H1 (cell line): ENCODE results near the gene LCLAT1. TPM values are rescaled to one million over a fixed set of nuclear protein-coding genes. Genes with fewer than 3 reads are reported as not detected.

Source experiments
- CTCF ChIA-PET: fragments of 300-600 bp; sonication (Branson Sonifier 250); formaldehyde crosslinking; loops from one replicate; lab custom pipeline; 2021; ENCODE audit not compliant: partially characterized antibody; lab: Charles Lee
- POLR2A ChIA-PET: fragments of 300-600 bp; sonication (Branson Sonifier 250); formaldehyde crosslinking; loops from one replicate; lab custom pipeline; 2021; ENCODE audit warnings: inconsistent platforms; ENCODE audit not compliant: partially characterized antibody; lab: Charles Lee
- DNase-seq, 2 experiments: peaks; one replicate each; pipeline versions ENCODE4 v3.0.0 to v3.0.0-alpha.2; 2010 to 2022; ENCODE audit warnings: low spot score in 2 of 2, low read depth in 1 of 2, mixed read lengths in 1 of 2
- FAIRE-seq: peaks from 2 replicates; lab custom pipeline; 2011; peaks lifted over from hg19 to GRCh38; lab: Jason Lieb, UNC
- H2AFZ ChIP-seq: 2 replicates; pipeline ENCODE4 v1.8.1; 2012; ENCODE audit warnings: low read length, inconsistent platforms
- H2AK5ac ChIP-seq: 2 replicates; pipeline ENCODE4 v1.6.1; 2013; ENCODE audit warnings: low read depth, low read length
- H2BK120ac ChIP-seq: replicated peaks from 2 replicates; pipeline ENCODE3; 2013; ENCODE audit warnings: low read depth, low read length, inconsistent platforms
- H2BK12ac ChIP-seq: 2 replicates; pipeline ENCODE4 v1.6.1; 2013; ENCODE audit warnings: low read depth, low read length
- H2BK15ac ChIP-seq: 2 replicates; pipeline ENCODE4 v1.6.1; 2013; ENCODE audit warnings: low read length
- H2BK20ac ChIP-seq: 2 replicates; pipeline ENCODE4 v1.6.1; 2013; ENCODE audit warnings: low read length
- H2BK5ac ChIP-seq: 2 replicates; pipeline ENCODE4 v1.6.1; 2013; ENCODE audit warnings: low read depth, low read length
- H3K14ac ChIP-seq: 2 replicates; pipeline ENCODE4 v1.6.1; 2013; ENCODE audit warnings: inconsistent platforms; ENCODE audit not compliant: insufficient read length
- H3K18ac ChIP-seq: 2 replicates; pipeline ENCODE4 v1.6.1; 2013; ENCODE audit warnings: low read length; ENCODE audit errors: extremely low read depth
- H3K23ac ChIP-seq: 2 replicates; pipeline ENCODE4 v1.6.1; 2013; ENCODE audit warnings: inconsistent platforms; ENCODE audit not compliant: insufficient read length
- H3K23me2 ChIP-seq: 2 replicates; pipeline ENCODE4 v1.6.1; 2013; ENCODE audit warnings: low read depth, low read length
- H3K27ac ChIP-seq: 2 replicates; pipeline ENCODE4 v1.6.1; 2011; ENCODE audit warnings: low read depth, low read length, inconsistent platforms
- H3K27me3 ChIP-seq, 4 experiments: replicated peaks in 1 of 4; 1 replicate in 1 of 4; 2 replicates in 3 of 4; pipeline versions ENCODE4 v1.6.1 to v1.8.1; 2011 to 2013; ENCODE audit warnings: low read length in 3 of 4, mild to moderate bottlenecking in 3 of 4, inconsistent platforms in 2 of 4, mixed read lengths in 2 of 4, moderate library complexity in 1 of 4; ENCODE audit not compliant: control insufficient read depth in 3 of 4, insufficient read depth in 3 of 4; ENCODE audit errors: extremely low read depth in 1 of 4
- H3K36me3 ChIP-seq, 4 experiments: 2 replicates each; pipeline versions ENCODE4 v1.6.1 to v1.8.1; 2011 to 2013; ENCODE audit warnings: mild to moderate bottlenecking in 4 of 4, low read length in 3 of 4, moderate library complexity in 2 of 4, control low read depth in 1 of 4, inconsistent platforms in 1 of 4; ENCODE audit not compliant: insufficient read depth in 4 of 4, control insufficient read depth in 2 of 4
- H3K4ac ChIP-seq: replicated peaks from 2 replicates; pipeline ENCODE3; 2013; ENCODE audit warnings: low read length, low read depth, mixed read lengths, inconsistent platforms; ENCODE audit not compliant: insufficient read length
- H3K4me1 ChIP-seq, 4 experiments: replicated peaks in 1 of 4; 1 replicate in 1 of 4; 2 replicates in 3 of 4; pipeline versions ENCODE4 v1.6.1 to v1.8.1; 2011 to 2013; ENCODE audit warnings: low read length in 3 of 4, inconsistent platforms in 2 of 4, mixed read lengths in 1 of 4; ENCODE audit not compliant: insufficient read depth in 4 of 4, control insufficient read depth in 3 of 4
- H3K4me2 ChIP-seq, 2 experiments: 2 replicates each; pipeline versions ENCODE4 v1.6.1 to v1.8.1; 2011 to 2013; ENCODE audit warnings: low read depth in 2 of 2, low read length in 2 of 2, control low read depth in 1 of 2, inconsistent platforms in 1 of 2, mild to moderate bottlenecking in 1 of 2; ENCODE audit not compliant: insufficient read depth in 1 of 2
- H3K4me3 ChIP-seq, 4 experiments: fragments of 200-600, 300-600 bp in 1 of 4; sonication (generic), shearing (Covaris generic), sonication (Bioruptor Twin) in 1 of 4; 2 replicates each; pipeline versions ENCODE4 v1.5.1 to v1.8.1; 2011 to 2016; ENCODE audit warnings: low read length in 4 of 4, low read depth in 3 of 4, control low read depth in 2 of 4, inconsistent platforms in 2 of 4, mild to moderate bottlenecking in 2 of 4, mixed read lengths in 1 of 4, moderate library complexity in 1 of 4; ENCODE audit not compliant: insufficient read depth in 2 of 4; ENCODE audit errors: extremely low read depth in 1 of 4
- H3K56ac ChIP-seq: replicated peaks from 2 replicates; pipeline ENCODE3; 2013; ENCODE audit warnings: low read depth, mild to moderate bottlenecking, mixed read lengths, low read length, inconsistent platforms; ENCODE audit not compliant: insufficient read length
- H3K79me1 ChIP-seq: 2 replicates; pipeline ENCODE4 v1.6.1; 2013; ENCODE audit warnings: low read depth, low read length, control low read depth
- H3K79me2 ChIP-seq, 2 experiments: 2 replicates each; pipeline versions ENCODE4 v1.6.1 to v1.8.1; 2012 to 2013; ENCODE audit warnings: low read length in 2 of 2, mild to moderate bottlenecking in 2 of 2, inconsistent platforms in 1 of 2; ENCODE audit not compliant: insufficient read depth in 2 of 2, control insufficient read depth in 1 of 2
- H3K9ac ChIP-seq, 4 experiments: replicated peaks in 1 of 4; 1 replicate in 1 of 4; 2 replicates in 3 of 4; pipeline versions ENCODE4 v1.6.1 to v1.8.1; 2011 to 2013; ENCODE audit warnings: low read depth in 3 of 4, low read length in 3 of 4, control low read depth in 2 of 4, mild to moderate bottlenecking in 2 of 4, moderate library complexity in 2 of 4, inconsistent platforms in 1 of 4; ENCODE audit errors: extremely low read depth in 1 of 4
- H3K9me3 ChIP-seq, 2 experiments: 2 replicates each; pipeline versions ENCODE4 v1.6.1 to v1.8.1; 2012 to 2013; ENCODE audit warnings: mild to moderate bottlenecking in 2 of 2, moderate library complexity in 2 of 2, control low read depth in 1 of 2, inconsistent platforms in 1 of 2, low read depth in 1 of 2, low read length in 1 of 2, mixed read lengths in 1 of 2; ENCODE audit not compliant: insufficient read depth in 2 of 2
- H4K20me1 ChIP-seq, 2 experiments: replicated peaks in 1 of 2; 2 replicates each; pipeline versions ENCODE3 to v1.8.1; 2011 to 2013; ENCODE audit warnings: inconsistent platforms in 2 of 2, low read length in 2 of 2, mild to moderate bottlenecking in 1 of 2; ENCODE audit not compliant: insufficient read depth in 2 of 2, control insufficient read depth in 1 of 2
- H4K5ac ChIP-seq: 2 replicates; pipeline ENCODE4 v1.6.1; 2013; ENCODE audit warnings: low read length, low read depth, mixed read lengths, inconsistent platforms; ENCODE audit not compliant: insufficient read length
- H4K8ac ChIP-seq: 2 replicates; pipeline ENCODE4 v1.8.0; 2013; ENCODE audit warnings: mild to moderate bottlenecking, moderate library complexity, low read length, inconsistent platforms; ENCODE audit not compliant: insufficient read depth; ENCODE audit errors: extremely low read depth
- H4K91ac ChIP-seq: replicated peaks from 2 replicates; pipeline ENCODE3; 2013; ENCODE audit warnings: low read length, mixed read lengths, inconsistent platforms; ENCODE audit not compliant: insufficient read length
- ASH2L ChIP-seq: fragments of 200-600, 300-600 bp; sonication (generic); IDR thresholded peaks from one replicate; pipeline ENCODE4 v1.7.1; 2017; ENCODE audit warnings: low read length
- CBX5 ChIP-seq: fragments of 300-800, 300-1000 bp; sonication (generic); IDR thresholded peaks from 2 replicates; pipeline ENCODE4 v1.7.1; 2016; ENCODE audit warnings: antibody characterized with exemption, low read length, low read depth
- CHD1 ChIP-seq: IDR thresholded peaks from 2 replicates; pipeline ENCODE4 v1.6.1; 2012; ENCODE audit warnings: low read depth, low read length, improper control_type of control experiment
- CREB1 ChIP-seq: IDR thresholded peaks from 2 replicates; pipeline ENCODE4 v1.6.1; 2012; ENCODE audit warnings: inconsistent platforms
- EGR1 ChIP-seq: IDR thresholded peaks from 2 replicates; pipeline ENCODE4 v1.6.1; 2011; ENCODE audit warnings: low read depth, low read length, borderline replicate concordance
- JUND ChIP-seq: IDR thresholded peaks from 2 replicates; pipeline ENCODE4 v1.6.1; 2011; ENCODE audit warnings: mild to moderate bottlenecking, improper control_type of control experiment, low read length
- KDM4A ChIP-seq: IDR thresholded peaks from one replicate; pipeline ENCODE4 v1.7.1; 2012; ENCODE audit warnings: low read depth, mild to moderate bottlenecking, moderate library complexity, low read length, inconsistent platforms; ENCODE audit not compliant: severe bottlenecking
- TAF1 ChIP-seq: IDR thresholded peaks from 2 replicates; pipeline ENCODE4 v1.6.1; 2011; ENCODE audit warnings: mild to moderate bottlenecking, low read depth, low read length
- WGBS, 2 experiments: shearing (Covaris generic) in 1 of 2; methylation state at CpG; one replicate each; pipeline versions ENCODE4 v1.1.6 to v1.1.7; 2013 to 2015; ENCODE audit warnings: low lambda C conversion rate in 2 of 2, mixed read lengths in 2 of 2, inconsistent platforms in 1 of 2, low coverage in 1 of 2, missing lambda C conversion rate in 1 of 2; ENCODE audit not compliant: insufficient replicate concordance in 2 of 2, insufficient coverage in 1 of 2, insufficient read length in 1 of 2; ENCODE audit errors: extremely low coverage in 1 of 2, missing lambda C conversion rate in 1 of 2; 5-methylcytosine and 5-hydroxymethylcytosine counted together
- polyA plus RNA-seq, 7 experiments: library from polyadenylated mRNA; depleted of rRNA in 3 of 7; stranded (reverse) in 5 of 7; unstranded in 2 of 7; fragments of >200 nt in 5 of 7; fragments of 200-250 nt in 2 of 7; gene quantifications; 1 replicate in 5 of 7; 2 replicates in 1 of 7; 4 replicates in 1 of 7; pipeline versions ENCODE4 v1.2.1 to v1.2.3, GENCODE V29; 2011 to 2013; ENCODE audit warnings: missing spikeins in 2 of 7, mixed read lengths in 2 of 7
- total RNA-seq: library from RNA; stranded (reverse); fragmentation: NEBNext Ultra II Directional; extraction: Animal tissue kit (Norgen Biotek cat#: 25700); gene quantifications from 2 replicates; pipeline ENCODE4 v1.2.1, GENCODE V29; 2021
- TF ChIP-seq, protein P1 (sequence below): IDR thresholded peaks from 2 replicates; pipeline ENCODE4 v1.6.1; 2011; ENCODE audit warnings: low read length, improper control_type of control experiment

The LCLAT1 gene
- total and polyA plus RNA-seq, 2 of the 8 experiments (the other 6 are each of a cell fraction or from before 2014, with no cell fraction given): 7.6 to 22.0 TPM

DNA sequence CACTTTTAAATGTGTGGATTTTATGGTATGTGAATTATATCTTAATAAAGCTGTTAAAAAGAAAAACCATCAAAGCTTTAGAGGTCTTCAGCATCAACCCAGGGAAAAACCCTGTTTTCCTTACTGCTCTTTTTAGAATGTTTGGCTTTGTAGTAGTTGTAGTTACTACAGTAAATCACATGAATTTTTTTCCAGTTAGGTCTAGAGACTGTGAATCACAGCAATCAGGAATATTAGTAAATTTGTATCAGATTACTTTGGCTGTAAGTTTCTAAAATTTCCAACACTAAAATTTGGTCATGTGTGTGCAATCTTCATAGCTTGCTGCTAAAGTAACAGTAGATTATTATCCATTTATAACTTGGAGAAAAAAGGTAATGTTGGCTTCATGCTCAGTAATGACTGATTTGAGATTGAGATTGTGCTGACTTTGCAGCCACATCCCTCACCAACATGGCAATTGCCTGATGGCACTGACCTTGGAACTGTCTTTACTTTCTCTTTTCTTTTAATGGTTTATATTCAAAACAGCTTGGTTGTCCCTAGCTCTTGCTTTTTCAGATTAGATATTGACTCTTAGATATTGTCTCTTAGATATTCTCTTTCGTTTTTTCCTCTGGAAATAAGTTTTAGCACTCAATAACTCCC is 41.1 kb downstream of the LCLAT1 start:
- Histone ChIP-seq H3K4ac (no peak overlapping the region), H3K9me3 (no peaks in the 10 kb centered on the region), H4K20me1 (peaks cover 0 to 4% of the 10 kb centered on the region in 2 experiments), H3K4me1 (no peaks in the 10 kb centered on the region), H3K4me3 (no peak overlapping the region), H2BK5ac (no peak overlapping the region), H3K23ac (no peak overlapping the region), H2BK12ac (no peak overlapping the region), H2AFZ (no peak overlapping the region), H4K8ac (no peak overlapping the region), H2BK20ac (no peak overlapping the region), H4K91ac (no peak overlapping the region), H3K27ac (no peak overlapping the region), H2AK5ac (no peak overlapping the region), H3K56ac (no peak overlapping the region), H3K27me3 (no peaks in the 10 kb centered on the region), H3K4me2 (no peak overlapping the region), H4K5ac (no peak overlapping the region), H3K9ac (no peak overlapping the region), H3K23me2 (no peaks in the 10 kb centered on the region), H3K36me3 (no peaks in the 10 kb centered on the region), H2BK15ac (no peak overlapping the region), H3K79me1 (peaks cover 7% of the 10 kb centered on the region; the same call in 1 of the 2 replicates), H3K79me2 (peaks cover 0 to 21% of the 10 kb centered on the region in 2 experiments; a peak in 3 of 4 replicates), H3K18ac (no peak overlapping the region), H2BK120ac (no peak overlapping the region), H3K14ac (no peak overlapping the region)
- no peak for DNase-seq
- ChIA-PET CTCF (interaction anchor here (0.9 kb wide), 2 partner anchors 15 to 16 kb away, joined by 4 read pairs; no protein-coding TSS in a partner anchor), POLR2A (no interaction called here)
- no peak for FAIRE-seq
- 87% methylated on average over 1 of the region's 1 CpG; no CpG with 5 or more reads in 1 of the 2 experiments for WGBS, 2 experiments
- no peak for TF ChIP-seq CREB1
- no peak for TF ChIP-seq EGR1
- no peak for TF ChIP-seq JUND
- no peak for TF ChIP-seq CBX5
- TF ChIP-seq CHD1: no peak
- TF ChIP-seq KDM4A: no peak
- no peak for TF ChIP-seq ASH2L
- TF ChIP-seq TAF1: no peak
- TF ChIP-seq, protein P1, sequence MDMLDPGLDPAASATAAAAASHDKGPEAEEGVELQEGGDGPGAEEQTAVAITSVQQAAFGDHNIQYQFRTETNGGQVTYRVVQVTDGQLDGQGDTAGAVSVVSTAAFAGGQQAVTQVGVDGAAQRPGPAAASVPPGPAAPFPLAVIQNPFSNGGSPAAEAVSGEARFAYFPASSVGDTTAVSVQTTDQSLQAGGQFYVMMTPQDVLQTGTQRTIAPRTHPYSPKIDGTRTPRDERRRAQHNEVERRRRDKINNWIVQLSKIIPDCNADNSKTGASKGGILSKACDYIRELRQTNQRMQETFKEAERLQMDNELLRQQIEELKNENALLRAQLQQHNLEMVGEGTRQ: no peak
